ENCODE data around the gene XXYLT1.
"Not testable (repeated sequence)": the region's sequence is repeated elsewhere in the genome, so short reads cannot be mapped to it uniquely, and the experiment has no call there.

The XXYLT1 gene, protein sequence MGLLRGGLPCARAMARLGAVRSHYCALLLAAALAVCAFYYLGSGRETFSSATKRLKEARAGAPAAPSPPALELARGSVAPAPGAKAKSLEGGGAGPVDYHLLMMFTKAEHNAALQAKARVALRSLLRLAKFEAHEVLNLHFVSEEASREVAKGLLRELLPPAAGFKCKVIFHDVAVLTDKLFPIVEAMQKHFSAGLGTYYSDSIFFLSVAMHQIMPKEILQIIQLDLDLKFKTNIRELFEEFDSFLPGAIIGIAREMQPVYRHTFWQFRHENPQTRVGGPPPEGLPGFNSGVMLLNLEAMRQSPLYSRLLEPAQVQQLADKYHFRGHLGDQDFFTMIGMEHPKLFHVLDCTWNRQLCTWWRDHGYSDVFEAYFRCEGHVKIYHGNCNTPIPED

DNA sequence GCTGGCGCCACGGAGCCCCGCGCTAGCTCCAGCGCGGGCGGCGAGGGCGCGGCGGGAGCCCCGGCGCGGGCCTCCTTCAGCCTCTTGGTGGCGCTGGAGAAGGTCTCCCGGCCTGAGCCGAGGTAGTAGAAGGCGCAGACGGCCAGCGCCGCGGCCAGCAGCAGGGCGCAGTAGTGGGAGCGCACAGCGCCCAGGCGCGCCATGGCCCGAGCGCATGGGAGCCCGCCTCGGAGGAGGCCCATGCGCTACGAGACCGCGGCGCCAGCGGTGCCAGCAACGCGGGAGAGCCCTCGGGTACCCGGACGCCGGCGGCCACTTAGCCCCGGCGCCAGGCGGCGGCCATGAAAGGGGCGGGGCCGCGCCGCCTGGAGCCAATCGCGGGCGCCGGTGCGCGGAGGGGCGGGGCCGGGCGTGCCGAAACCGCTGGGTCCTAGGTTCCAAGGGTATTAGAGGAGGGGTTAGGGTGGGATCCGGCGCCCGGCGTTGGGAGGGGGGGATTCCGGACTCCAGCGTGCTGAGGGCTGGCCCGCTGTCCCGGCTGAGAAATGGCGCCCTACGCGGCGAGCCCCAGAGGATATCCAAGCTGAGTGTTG lies at the start of gene XXYLT1:
XXYLT1 (minus strand) TSS at position 343 of the 593 bp plus-strand sequence; CDS start at position 242, 101 bp downstream.
- peak; percentile 94 for DNase-seq

DNA sequence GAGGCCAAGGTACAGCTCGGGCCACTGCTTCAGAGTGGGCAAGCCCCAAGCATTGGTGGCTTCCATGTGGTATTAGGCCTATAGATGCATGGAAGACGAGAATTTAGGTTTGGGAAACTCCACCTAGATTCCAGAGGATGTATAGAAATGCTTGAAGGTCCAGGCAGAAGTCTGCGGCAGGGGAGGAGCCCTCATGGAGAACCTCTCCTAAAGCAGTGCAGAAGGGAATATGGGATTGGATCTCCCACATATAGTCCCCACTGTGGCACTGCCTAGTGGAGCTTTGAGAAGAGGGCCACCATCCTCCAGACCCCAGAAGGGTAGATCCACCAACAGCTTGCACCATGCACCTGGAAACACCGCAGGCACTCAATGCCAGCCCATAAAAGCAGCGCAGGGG lies 48.1 kb upstream of the XXYLT1 start:
- DNase-seq = no peak

- DNase-seq = no peak
Observed at GRCh38 chr3:195312714-195313113, 41.8 kb upstream of the XXYLT1 start.

DNA sequence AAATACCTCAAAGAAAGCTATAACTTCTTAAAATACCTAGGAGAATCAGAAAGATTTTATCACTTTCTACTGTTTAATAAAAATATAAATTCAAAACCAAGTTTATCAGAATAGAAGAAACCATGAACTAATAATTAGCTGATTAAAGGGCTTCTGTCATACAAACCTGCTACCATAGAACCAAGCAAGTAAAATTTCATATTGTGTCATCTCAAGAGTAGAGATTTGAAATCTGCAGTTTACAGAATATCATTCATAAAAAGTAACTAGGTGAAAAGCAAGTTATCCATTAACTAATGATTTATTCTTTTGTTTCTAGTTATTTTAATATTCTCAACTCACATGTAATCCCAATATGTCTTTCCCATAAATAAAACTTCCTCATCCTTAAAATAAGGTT lies 36.8 kb upstream of the XXYLT1 start:
- no peak for DNase-seq

- DNase-seq = no peak
Observed at GRCh38 chr3:195306369-195306768, 35.4 kb upstream of the XXYLT1 start.

GRCh38 chr3:195302431-195302830 lies 31.5 kb upstream of the XXYLT1 start:
- no peak for DNase-seq

- DNase-seq = no peak
Observed at GRCh38 chr3:195297446-195297845, 26.5 kb upstream of the XXYLT1 start.

DNA sequence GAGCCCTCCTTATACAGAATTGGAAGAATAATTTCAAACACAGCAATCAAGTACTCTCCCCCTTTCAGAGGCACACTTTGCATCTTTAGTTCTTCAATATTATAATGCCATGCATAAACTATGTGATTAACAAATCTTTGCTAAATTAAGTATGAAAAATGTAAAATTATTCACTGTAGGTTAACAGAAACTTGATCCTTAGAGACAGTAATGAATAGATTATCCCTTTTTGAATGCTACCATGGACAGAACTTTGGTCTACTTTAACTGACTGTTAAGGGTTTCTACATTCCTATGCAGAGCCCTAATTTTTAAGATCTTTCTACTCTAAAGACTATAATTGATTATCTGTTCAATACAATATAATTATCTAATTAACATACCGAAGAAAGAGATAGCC lies 25.7 kb upstream of the XXYLT1 start:
- no peak for DNase-seq

DNA sequence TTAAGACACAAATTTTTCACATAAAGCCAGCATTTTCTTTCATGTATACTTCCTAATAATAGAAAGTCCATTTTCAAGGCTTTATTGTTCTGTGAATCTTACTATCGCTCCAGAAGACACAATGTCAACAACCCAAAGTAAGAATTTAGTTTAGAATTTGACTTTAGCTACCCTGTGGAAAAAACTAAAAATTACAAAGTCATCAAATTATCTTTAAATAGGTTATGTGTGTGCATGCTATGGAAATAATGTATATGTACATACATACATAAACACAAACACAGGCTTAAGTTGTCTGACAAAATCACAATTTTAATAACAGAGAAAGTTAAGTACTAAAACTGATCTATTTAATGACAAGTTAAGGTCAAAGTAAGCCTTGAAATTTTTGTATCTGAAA lies 20.2 kb upstream of the XXYLT1 start:
- DNase-seq = no peak

DNA sequence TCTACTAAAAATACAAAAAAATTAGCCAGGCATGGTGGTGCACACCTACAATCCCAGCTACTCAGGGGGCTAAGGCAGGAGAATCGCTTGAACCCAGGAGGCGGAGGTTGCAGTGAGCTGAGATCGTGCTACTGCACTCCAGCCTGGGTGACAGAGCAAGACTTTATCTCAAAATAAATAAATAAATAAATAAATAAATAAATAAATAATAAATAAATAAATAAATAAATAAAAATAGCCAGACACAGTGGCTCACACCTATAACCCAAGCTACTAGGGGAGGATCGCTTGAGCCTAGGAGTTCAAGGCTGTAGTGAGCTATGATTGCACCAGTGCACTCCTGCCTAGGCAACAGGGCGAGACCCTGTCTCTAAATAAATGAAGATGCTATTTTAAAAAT lies 19.7 kb upstream of the XXYLT1 start:
- DNase-seq = not testable (repeated sequence)

GRCh38 chr3:195286115-195286872 lies 15.3 kb upstream of the XXYLT1 start:
- DNase-seq = no peak

GRCh38 chr3:195285372-195285771 lies 14.4 kb upstream of the XXYLT1 start:
- DNase-seq = no peak

- DNase-seq = peak; percentile 14
Observed at GRCh38 chr3:195284842-195285241, 13.9 kb upstream of the XXYLT1 start.

DNA sequence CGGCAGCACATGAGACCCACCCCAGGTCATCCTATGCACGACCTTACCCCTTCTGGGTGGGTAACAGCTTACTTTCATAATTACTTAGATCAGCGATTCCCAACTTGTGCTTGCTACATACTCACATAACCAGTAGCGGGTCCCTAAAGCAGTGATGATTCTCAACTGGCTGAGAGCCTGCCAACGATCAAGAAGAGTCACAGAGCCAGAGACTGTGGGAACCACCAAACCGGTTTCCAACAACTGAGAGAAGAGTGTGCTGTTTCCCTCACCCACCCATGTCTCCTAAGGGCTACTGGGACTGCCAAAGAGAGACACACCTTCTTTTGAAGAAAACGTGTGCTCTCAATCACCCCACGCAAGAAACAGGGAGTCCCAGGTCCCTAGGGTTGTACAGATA lies 12.0 kb upstream of the XXYLT1 start:
- no peak for DNase-seq

DNA sequence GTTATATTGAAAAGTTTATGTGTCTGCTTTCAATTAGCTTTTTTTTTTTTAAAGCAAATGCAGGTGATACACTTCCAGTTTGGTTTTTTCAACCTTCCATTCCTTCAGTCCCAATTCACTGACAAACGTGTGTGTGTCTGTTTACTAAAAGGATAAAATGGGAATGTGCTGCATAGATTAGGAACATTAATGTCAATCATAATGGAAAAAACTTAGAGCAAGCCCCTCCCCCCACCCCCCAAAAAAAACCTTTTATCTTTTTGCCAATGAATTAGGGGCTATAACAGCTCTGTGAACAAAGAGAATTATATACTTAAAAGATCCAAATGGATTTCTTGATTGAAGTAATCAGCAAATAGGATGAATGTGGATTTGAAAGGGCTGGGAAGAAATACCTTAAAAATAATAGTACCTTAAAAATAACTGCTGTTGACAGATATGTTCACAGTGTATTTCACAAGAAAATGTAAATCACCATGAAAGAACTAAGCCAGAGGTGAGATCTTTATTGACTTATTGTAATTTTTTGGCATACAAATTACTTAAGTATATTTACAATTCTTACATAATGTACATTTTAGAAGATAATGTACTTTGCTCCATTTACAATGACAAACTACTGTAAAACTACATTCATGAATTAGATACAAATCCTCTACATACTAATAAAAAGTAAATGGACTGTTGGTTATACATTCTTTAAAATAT lies 3.5 kb upstream of the XXYLT1 start:
- no peak for DNase-seq

GRCh38 chr3:195271410-195272243 lies 668 bp upstream of the XXYLT1 start:
- DNase-seq = peak; percentile 93

- peak; percentile 57 for DNase-seq
Observed at GRCh38 chr3:195270079-195270816, 711 bp downstream of the XXYLT1 start.

DNA sequence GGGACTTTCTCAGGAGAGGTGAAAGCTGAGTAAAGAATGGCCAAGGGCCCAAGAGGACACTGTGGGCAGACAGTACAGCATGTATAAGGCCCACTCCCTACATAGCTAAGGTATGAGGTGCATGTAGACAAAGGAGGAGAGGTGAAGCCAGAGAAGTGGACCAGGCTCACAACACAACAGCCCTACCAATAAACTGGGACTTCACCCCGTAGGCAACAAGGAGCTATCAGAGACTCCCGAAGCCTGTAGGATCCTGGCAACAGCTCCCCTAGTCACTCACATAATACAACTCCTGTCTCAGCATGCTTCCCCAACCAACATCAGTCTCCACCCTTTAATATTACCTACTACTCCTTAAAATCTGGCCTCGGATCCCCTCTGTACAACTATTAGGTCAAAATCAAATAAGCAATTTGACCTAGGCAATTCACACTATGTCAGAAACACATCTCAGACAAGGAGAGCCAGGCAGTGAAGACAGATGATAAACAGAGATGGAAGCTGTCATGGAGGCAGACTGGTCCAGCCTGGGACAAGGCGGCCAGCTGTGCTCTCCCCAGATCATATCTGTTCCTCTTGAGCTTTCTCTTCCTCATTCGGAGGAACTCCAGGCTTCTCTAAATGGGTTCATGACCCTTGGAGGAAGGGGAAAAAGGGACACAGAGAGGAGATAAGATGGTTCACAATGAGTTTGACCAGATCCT lies 1.4 kb downstream of the XXYLT1 start:
- no peak for DNase-seq

- no peak for DNase-seq
Observed at GRCh38 chr3:195268576-195269309, 2.2 kb downstream of the XXYLT1 start.

DNA sequence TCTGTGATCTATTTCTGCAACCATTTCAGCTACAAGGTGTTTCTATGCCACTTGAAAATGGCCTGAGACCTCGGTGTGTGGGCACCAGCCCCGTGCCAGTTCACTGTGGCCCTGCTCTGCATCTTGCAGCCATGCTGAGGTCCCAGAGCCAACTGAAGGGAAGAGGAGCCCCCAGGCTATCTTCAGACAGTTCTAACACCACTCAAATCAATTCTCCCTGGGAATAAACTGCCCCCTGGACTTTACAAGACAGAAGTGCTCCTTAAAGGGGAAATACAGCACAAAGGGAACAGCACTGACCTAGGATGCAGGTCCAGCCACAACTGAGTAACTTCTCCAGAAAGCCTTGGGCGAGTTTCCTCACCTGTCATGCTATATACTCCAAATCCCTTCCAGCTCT lies 3.9 kb downstream of the XXYLT1 start:
- no peak for DNase-seq

All from activated CD4-positive, alpha-beta T cell treated with anti-CD3 and anti-CD28 coated beads, Interleukin-10, Interleukin-2, amounts not matched to agents 100 ng/mL and 50 ng/mL, durations not matched to agents 16 hours and 8 hours (primary cell).